ENCODE results near the gene CARD19.

CARD19 gene

GRCh38 chr9:93120846-93121315 lies 24.9 kb downstream of the CARD19 start:
- DNase-seq (ENCODE audit: low spot score) = no peak

DNA sequence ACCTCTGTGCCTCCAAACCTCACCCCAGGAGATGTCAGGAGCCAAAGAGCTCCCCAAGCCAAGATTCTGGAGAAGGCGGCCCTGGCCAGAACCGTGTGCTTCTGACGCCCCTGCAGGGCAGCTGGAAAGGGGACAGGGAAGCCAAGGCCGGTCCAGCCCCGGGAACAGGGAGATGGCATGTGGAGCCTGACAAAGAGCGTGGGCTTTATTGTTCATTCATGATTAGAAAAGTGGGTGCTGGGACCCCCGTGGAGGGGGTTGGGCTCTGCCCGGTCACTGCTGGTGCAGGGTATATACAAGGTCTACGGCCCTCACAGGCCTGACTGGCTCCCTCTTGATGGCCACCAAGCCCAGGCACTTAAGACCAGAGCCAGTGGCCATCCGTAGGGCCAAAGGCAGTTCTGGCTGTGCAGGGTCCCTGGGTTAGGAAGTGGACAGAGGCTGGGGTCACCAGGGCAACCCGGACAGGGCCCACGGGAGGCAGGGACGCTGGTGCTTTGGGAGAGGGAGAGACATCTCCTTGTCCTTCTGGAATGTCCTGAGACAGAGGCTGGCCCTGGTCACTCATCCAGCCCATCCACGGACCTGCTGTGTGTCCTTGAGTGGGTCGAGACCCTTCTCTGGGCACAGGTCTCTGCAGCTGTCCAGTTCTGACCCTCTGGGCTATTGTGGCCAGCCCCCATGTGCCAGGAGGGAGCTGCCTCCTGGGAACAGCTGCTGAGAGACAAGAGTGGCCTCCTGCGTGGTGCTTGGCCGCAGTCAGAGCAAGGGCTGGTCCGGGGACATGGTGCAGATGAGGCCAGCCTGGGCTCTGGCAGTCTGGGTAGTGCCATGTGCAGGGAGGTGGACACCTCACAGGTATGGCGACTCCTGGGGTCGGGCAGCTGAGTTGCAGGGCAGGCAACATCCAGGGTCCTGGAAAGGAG lies 25.6 kb downstream of the CARD19 start:
- no peak for DNase-seq (ENCODE audit: low spot score)

DNA sequence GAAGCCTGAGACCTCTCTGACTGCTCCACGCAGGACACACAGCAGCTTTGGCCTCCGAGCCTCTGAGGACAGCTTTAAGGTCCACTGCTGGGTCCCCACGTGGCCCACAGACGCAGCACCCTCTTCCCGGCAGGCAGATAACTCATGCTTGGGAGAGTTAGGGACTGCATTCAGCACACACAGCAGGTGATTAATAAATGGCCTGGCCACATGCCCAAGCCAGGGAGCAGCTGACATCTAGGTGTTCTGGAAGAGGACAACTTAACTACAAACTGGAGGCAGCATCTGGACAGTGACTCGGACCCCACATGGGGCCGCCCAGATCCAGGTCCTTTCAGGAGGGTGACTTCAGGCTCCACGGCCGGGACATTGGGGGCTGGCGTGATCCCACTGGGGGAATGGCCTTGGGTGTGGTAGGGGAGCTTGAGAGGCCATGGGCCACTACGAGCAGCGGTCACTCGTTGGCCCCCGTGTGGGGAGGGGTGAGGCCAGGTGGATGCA lies 26.8 kb downstream of the CARD19 start:
- no peak for DNase-seq (ENCODE audit: low spot score)

- DNase-seq (ENCODE audit: low spot score) = no peak
Observed at GRCh38 chr9:93123561-93124283, 27.7 kb downstream of the CARD19 start.

GRCh38 chr9:93124793-93125192 lies 28.8 kb downstream of the CARD19 start:
- DNase-seq (ENCODE audit: low spot score) = no peak

DNA sequence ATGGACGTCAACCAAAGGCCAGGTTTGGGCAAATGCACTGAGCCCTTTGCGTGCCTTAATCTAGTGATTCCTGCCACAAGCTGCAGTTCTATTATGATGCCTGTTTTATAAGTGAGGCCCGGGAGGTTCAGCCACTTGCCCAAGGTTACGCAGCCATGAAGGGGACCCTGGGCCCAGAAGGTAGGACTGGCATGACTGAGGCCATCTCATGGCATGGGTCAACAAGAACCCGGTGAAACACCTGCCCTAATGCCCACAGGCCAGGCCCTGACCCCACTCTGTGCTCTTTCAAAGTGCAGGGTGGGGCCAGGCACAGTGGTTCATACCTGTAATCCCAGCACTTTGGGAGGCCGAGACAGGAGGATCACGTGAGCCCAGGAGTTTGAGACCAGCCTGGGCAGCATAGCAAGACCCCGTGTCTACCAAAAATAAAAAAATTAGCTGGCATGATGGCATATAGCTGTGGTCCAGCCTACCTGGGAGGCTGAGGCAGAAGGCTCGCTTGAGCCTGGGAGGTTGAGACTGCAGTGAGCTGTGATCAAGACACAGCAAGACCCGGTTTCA lies 29.4 kb downstream of the CARD19 start:
- DNase-seq (ENCODE audit: low spot score) = no peak

DNA sequence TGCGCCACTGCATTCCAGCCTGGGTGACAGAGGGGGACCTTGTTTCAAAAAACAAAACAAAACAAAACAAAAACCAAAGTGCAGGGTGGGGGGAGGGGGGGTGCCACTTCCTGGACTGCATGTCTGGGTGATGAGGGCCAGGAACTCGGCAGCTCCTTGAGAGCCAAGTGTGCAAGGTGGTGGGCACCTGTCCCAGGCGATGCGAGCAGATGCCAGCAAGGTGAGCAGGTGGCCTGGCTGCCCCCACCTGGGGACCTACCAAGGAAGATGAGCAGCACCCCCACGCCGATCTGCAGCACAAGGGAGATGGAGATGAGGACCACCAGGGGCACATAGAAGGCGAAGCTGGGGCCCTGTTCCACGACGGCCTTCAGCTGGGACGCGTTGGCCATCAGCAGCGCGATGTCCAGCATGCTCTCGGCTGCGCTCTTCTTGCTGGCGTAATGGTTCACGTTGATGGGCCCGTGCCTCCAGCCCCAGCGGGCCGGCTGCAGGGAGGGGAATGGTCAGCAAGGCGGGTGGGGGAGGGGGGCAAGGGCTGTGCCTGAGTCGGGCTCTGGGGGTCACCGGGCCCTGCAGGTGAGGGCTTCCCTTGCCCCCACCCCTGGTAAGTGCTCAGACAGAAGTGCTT lies 30.2 kb downstream of the CARD19 start:
- DNase-seq (ENCODE audit: low spot score) = no peak

DNA sequence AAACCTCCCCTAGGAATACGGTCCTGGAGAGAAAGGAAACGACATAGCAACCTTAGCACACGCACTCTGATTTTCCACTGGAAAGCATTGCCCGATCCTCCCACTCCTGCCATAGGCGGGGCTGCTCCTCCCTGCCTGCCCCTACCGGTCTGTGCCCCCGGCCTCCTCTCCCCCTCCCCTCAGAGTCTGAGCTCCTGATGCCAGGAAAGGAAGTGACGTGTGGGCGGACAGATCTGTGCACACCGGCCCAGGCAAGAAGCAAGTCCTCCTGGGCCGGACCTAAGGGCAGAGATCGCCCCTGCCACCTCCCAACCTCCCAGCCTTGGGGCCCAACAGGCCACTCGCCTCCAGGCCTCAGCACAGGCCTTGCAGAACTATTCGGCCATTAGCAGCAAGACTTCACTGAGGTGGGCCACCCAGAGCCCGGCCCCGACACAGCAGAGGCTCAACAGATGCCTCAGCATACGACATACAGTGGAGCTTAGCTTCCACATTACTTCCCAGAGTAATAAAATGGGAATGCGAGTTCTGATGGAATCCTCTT lies 30.9 kb downstream of the CARD19 start:
- peak; percentile 38 for DNase-seq (ENCODE audit: low spot score)

DNA sequence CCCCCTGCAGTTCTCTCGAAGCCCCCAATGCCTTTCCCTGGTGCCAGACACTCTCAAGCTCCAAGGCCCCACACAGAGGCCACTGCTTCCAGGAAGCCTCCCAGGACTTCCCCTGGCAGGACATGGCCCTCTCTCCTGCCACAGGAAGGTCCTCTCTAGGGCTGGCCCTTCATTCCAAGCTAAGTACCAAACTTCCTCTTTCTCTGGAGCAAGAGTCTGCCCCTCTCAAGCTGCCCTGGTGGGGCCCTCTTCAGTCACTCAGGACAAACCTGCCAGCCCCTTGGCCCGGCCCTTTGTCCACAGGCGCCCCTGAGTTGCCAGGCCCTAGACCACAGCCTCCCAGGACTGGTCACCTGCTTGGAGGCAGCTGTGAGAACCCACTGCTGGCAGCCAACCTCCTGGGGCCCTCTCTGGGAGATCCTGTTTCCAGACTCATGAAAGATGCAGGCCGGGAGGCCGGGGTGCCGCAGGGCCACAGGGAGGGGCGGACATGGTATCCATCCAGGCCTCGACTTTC lies 31.4 kb downstream of the CARD19 start:
- DNase-seq (ENCODE audit: low spot score) = no peak

GRCh38 chr9:93128011-93128714 lies 32.1 kb downstream of the CARD19 start:
- no peak for DNase-seq (ENCODE audit: low spot score)

GRCh38 chr9:93128715-93129224 lies 32.8 kb downstream of the CARD19 start:
- no peak for DNase-seq (ENCODE audit: low spot score)

GRCh38 chr9:93129286-93129685 lies 33.3 kb downstream of the CARD19 start:
- DNase-seq (ENCODE audit: low spot score) = no peak

GRCh38 chr9:93129691-93130500 lies 33.9 kb downstream of the CARD19 start:
- no peak for DNase-seq (ENCODE audit: low spot score)

DNA sequence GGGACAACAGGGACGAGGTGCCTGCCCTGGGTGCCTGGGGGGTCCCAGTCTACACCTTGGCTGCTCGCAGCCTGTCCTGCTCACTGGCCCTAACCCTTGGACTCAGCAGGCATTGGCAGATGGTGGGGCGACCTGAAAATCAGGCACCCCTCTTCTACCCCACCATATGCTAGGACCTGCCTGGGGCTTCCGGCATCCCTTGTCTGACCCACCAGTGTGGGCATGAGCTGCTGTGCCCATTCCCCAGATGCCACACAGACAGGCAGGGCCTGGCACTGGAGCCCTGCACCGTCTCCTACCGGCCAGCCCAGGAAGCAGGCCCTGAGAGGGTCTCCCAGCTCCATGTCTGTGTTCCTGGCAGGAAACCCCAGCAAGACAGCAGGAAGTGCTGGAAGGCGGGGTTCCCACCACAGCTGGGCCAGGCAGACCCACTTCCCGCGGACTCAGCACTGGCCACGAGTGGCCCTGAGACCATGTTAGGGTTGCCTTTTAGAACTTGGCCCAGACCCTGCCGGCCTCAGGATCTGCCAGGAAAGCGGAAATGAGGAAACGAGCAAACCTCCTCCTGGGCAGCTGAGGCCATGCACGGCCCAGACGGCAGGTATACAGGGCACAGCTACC lies 35.0 kb downstream of the CARD19 start:
- DNase-seq (ENCODE audit: low spot score) = no peak

DNA sequence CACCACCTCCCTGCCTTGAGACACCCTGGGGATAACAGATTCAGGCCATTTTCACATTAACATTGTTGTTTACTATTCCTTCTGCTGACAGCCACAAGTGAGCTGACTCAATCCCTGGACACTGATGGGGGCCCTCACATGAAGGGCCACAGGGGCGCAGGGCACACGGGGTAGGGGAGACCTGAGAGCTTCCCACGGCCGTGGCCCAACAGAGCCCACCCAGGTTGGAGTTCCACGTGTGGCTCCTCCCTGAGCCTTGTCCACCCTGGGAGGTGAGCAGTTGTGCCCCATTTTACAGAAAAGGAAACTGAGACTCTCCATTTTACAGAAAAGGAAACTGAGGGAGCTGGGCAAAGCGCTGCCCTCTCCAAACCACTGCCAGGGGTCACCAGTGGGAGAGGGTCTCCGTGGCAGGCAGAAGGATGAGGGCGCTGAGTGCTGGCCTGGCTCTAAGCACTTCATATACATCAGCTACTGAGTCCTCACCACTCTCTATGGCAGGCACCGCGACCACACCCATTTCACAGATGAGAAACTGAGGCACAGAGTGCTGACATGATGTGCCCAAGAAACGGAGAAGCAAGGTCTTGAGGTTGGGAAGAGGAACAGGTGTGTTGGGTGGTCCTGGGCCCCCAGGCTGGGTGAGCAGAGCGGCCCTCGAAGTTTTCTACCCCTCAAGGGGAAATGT lies 35.7 kb downstream of the CARD19 start:
- DNase-seq (ENCODE audit: low spot score) = no peak

DNA sequence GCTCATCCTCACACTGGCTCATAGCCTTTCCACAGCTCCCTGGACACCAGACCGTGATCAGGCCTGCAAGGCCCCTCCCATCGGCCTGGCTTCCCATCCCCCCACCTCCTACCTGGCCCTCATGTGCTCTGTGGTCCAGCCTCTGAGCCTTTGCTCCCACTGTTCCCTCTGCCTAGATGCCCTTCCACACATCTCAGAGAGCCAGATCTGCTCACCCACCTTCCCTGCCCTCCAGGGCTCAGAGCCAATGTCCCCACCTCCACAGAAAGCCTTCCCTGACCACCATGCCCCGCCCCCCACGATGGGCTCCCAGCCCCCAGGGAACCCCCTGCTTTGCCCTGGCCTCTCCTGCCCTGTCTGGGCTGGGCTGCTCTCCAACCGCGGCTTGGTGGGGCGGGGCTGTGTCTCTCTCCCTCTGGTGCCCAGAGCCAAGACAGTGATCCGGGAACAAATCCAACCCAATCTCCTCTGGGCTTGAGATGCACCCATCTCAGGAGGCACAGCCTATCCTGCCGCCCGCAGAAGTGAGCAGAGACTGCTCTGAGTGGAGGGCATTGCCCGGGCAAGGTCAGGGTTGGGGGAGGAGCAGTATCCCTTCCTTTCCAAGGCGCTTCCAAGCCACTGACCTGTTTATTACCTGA lies 36.4 kb downstream of the CARD19 start:
- peak; percentile 69 for DNase-seq (ENCODE audit: low spot score)

DNA sequence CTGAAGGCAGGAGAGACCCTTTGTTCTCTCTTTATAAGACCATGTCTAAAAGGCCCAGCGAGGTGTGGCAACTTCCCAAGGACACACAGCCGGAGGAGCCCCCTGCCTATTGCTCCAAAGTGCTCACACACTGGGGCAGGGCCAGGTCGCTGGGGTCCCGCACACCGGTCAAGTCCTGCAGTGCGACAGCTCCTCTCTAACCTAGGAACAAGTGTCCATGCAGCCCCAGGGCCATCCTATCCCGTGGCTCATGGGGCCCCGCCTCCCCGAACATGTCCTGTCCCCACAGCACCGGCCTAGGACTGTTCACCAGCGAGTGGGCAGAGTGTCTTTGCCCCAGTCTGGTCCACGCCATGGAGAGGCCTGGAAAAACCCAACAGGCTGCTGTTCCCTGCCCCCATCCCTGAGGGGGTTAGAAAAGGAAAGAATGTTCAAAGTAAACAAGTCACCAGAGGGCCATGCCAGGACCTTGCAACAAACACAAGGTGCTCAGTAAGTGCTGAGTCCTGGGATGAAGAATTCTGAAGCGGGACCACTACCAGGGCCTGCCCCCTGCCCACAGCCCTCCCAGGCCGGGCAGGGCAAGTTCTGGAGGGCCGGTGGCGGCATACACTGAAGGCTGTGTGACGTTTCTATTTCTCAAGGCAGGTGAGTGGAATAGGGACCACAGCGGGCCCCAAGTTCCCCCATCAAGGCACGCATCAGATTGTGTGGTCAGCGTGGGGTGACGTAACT lies 37.1 kb downstream of the CARD19 start:
- peak; percentile 47 for DNase-seq (ENCODE audit: low spot score)

DNA sequence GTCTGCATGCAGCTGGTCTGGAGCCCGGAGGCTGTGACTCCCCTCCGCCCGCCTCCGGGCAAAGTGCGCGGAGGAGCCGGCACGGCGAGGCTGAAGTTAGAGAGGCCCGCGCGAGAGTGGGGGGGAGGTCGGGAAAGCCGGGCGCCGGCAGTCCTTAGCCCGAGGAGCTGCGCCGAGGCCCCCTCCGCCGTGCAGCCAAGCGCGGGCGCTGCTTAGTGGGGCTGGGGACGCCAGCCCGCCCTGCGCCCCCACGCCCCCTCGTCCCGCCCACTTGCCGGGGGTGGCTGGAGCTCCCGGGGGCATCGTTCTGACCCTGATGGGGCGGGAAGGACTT lies 37.6 kb downstream of the CARD19 start:
- DNase-seq (ENCODE audit: low spot score) = peak; percentile 83

Measured in kidney tubule cell (primary cell).